RPMI8226 (cell line): ENCODE measurements around the gene RAMACL.
A peak's percentile ranks its signal among the peaks of the same experiment; 100 is the strongest.

Source experiments
- DNase-seq: peaks from one replicate; pipeline ENCODE4 v3.0.0-alpha.2; 2015

Gene RAMACL

DNA sequence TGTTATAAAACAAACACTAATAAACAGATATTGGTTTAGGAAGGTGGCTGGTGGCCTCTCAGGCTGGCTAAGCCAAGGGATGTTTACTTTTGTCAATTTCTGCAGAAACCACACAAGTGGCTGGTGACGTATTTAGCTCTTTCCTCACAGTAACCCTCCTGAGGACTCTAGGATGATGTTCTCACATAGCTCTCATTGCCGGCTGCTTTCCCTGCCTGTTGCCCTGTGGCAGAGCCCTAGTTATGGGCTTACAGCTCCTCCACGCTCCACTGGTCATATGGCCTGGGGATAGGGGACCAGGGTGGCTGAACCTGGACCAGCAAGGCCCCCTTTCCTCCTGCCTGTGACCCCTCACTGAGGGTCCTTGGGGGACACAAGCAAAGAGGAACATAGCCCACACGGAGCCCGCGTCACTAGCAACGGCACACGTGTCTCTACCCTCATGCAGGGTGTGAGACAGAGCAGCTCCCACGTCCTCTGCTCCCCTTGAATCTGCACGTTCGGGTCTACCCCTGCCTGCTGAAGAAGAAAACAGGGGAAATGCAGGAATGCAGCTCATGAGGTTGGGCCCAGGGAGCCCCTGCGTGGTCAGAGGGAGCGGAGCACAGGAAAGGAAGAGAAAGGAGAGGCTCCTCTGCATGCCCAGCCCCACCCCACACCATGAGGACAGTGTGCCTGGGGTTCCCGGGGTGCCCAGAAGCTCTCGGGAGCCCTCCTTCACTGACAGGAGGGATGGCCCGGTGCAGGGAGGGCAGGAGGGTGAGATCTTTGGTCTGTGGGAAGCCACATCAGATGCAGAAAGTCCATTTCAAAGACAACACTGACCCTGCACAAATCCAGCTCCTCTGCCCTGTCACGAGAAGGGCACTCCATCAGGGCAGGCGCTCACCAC is 13.9 kb downstream of the RAMACL start:
- DNase-seq: no peak

DNA sequence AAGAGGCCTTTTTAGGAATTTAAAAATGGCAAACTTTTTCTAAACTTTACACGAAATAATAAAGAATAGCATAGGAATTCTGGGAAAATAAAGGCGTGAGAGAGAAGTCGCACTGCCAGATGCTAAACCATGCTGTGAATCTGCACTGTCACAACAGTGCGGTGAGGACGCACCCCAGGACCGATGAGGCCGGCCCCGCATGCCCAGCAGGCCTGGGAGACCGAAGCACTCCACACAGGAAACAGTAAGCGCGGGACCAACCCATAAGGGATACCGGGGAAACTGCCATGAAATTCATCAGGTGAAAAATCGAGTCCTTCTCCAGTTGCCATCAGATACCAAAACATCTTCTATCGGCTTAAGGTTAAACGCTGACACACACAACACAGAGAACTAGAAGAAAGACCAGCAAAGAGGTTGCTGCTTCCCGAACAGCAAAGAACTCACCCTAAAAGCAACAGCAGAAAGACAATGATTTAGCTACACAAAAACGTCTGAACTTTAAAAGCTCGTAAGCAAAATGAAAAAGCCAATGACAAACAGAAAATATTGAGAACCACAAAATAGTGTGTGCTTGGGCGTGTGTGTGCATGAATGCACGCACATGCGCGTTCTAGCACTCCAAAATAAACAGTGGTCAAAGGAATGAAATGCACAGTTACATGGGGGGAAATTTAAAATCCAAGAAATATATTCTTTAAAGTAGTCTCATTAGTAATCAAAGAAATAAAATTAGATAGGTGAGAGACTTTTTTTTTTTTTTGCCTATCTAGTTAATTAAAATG is 15.4 kb downstream of the RAMACL start:
- no peak for DNase-seq

GRCh38 chr6:166569206-166569605 is 17.3 kb downstream of the RAMACL start:
- no peak for DNase-seq

GRCh38 chr6:166567813-166568212 is 18.7 kb downstream of the RAMACL start:
- DNase-seq: no peak

GRCh38 chr6:166567107-166567506 is 19.4 kb downstream of the RAMACL start:
- no peak for DNase-seq

GRCh38 chr6:166566026-166567011 is 20.2 kb downstream of the RAMACL start:
- no peak for DNase-seq

DNA sequence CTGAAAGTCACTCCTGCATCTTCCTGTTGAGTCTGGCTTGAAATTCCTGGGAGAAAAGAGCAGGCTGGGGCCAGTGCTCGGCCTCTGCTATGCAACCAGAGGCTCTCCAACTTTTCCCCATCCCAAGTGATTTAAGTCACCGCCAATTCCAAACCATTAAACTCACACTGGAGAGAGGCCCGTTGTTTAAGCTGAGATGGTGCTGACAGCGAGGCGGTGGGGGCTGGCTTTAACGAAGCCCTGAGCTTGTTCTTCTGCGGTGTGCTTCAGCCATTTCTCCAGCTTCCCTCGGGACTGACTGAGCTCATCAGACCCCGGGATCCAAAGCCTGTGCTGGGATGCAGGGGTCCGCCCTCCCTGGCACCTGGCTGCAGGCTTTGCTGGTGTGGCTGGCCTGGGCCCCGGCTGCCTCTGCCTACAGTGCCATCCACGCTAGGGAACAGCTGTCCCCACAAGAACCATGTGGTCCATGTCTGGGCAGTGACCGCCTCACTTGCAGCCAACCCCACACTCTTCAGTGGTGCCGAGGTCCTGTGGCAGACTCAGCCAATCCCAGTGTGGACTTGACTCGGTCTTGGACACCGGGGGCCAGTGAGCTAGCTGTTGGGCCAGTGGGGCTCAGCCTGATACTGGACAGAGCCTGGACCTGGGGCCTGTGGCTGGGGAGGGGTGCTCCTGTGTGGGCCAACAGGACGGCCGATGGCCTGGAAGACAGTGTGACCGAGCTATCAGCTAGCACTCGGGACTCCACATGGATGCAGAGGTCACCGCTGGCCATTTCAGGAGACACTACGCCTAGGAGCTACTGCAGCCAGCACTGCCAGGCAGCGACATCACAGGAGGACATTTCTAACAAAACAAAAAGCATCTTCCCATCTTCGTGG is 21.2 kb downstream of the RAMACL start:
- no peak for DNase-seq

DNA sequence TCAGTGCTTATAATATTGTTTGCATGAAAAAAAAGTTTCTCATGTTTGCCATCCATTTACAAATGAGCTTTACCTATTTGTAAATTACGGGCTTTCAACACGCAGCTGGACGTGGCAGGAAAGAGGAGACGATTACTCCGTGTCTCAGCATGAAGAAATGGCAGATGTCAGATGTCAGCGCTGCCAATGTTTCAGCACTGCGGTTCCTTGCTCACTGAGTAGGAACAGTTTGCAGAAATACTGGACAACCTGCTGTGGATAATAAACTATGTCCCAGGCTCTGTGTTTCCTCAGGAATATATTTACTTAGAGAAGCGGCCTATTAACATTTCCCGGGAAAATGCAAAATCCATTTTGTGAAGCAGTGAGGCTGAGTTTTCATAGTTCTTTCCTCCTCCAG is 22.7 kb downstream of the RAMACL start:
- DNase-seq: no peak

GRCh38 chr6:166563200-166563599 is 23.3 kb downstream of the RAMACL start:
- DNase-seq: no peak

- no peak for DNase-seq
These were observed 23.8 kb downstream of the RAMACL start for GRCh38 chr6:166562726-166563125.

GRCh38 chr6:166561771-166562359 is 24.6 kb downstream of the RAMACL start:
- no peak for DNase-seq

DNA sequence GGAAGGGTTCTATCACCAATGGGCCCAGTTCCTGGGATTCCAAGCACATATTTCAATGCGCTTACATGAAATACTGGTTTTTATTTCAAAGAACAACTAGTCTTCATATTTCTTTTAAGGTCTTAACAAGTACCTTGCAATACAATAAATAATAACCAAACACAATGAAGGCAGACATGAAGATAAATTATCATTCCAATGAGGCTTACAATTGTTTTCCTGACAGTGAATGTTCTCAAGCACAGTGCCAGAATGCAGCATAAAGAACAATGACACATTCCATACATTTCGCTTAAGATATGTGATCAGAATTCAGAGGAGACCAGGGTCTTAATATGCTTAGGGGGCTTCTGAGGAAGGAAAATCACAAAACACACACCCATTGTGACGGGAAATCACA is 26.3 kb downstream of the RAMACL start:
- no peak for DNase-seq

DNA sequence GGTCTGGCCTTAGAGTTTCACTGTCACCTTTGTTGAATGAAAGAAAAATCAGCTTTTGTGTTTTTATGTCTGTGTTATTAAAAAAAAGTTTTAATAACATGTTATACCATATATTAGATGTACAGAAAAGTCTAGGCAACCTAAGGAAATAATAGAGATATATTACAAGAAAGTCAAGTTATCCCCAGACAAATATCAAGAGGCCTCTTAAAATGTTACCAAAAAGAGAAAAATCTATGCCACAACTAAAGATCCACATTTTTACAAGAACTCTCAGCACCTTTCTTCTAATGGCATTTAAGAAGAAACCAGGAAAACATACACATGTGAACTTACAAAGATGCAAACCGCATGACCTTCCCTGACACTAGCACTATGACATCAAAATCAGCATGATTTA is 26.8 kb downstream of the RAMACL start:
- DNase-seq: no peak

DNA sequence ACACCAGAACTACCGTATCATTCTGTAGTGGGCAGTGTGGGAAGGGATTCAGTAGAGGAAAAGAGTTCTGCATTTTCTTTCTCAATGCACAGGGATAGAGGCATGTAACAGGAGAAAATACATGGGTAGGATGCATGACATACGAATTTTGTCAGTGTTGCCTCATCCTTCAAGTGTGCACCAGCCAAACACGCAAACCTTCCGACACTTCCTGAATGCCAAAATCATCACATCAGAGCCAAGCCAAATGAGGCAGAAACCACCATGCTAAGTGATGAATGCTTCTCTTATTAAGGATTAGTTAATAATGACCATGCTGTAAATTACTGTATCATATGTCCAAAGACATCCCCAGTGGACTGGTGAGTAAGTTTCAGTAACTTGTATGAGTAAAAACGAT is 27.3 kb downstream of the RAMACL start:
- DNase-seq: no peak

DNA sequence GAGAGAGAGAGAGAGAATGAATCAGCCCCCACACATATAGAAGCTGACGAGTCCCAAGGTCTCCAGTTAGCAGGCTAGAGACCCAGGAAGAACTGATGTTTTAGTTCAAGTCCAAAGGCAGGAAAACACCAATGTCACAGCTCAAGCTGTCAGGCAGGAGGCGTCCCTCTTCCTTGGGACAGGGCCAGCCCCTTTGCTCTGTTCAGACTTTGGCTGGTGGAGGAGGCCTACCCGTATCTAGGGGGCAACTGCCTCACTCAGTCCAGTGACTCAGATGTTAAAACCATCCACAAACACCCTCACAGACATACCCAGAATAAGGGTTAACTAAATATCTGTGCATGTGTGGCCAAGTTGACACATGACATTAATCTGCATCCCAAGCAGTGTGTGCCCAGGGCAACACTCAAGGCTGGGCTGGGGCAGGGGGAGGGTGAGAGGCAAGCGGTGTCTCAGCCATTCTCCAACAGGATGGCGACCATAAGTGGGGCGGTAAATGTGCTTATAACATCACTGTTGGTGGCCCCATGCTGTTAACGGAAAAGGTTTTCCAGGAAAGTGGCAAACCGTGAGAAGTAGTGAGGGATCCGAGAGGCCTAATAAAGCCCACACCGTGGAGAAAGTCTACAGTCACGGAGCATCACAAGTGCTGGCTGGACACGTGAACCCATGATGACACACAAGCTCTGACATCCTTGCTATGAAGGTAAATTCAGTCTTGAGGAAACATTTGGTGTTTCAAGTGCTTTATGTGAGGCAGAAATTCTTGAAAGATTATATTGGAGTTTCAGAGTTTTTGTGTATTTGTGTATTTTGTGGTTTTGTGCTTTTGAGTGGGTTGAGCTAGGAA is 28.1 kb downstream of the RAMACL start:
- no peak for DNase-seq

DNA sequence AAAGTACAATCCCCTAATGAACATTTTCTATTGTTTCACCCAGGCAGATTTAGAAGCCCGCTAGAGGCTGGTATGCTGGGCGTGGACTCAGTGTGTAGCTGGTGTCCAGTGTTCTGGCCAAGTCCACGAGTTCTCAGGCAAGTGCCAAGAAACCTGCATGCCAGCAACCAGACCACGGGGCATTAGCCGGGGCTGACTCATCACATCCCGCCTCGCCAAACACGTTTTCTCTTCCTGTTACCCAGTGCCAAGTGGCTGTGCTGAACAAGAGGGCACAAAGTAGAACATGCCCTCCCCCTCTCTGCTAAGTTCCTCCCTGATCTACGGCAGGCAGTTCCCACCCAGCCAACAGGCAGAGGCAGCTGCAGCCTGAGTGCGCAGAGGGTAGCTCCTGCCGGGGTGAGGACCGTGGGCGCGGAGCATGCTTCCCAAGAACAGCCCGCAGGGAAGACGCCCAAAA is 29.6 kb downstream of the RAMACL start:
- peak; percentile 92 for DNase-seq

GRCh38 chr6:166556336-166556735 is 30.1 kb downstream of the RAMACL start:
- DNase-seq: no peak

GRCh38 chr6:166555086-166555485 is 31.4 kb downstream of the RAMACL start:
- no peak for DNase-seq

DNA sequence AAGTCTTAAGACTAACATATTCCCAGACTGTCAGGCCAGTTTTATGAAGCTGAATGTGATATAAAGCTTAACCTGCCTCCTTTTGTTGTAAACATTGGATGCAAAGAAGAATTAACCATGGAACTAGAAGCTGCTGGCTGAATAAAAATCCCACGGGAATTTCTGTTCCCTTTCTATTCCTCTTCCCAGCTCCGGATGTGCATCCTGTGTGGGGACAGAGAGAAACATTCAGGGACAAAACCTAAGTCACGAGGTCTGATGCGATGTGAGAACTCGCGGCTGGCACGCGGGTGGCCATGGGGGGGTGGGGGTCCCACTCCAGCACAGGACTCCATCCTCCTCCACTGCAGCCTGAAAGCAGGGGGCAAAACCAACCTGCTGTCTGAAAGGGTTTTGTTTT is 32.2 kb downstream of the RAMACL start:
- no peak for DNase-seq

- no peak for DNase-seq
These were observed 32.8 kb downstream of the RAMACL start for GRCh38 chr6:166553563-166554271.
